CD14-positive monocyte (primary cell): ENCODE data around the gene CBY2. TPM values are rescaled to one million over a fixed set of nuclear protein-coding genes. Genes with fewer than 3 reads are reported as not detected.

Experiments
- DNase-seq, 3 donors: peaks; one replicate each; pipeline ENCODE4 v3.0.0-alpha.2; 2011 to 2022
- H2AFZ ChIP-seq: 2 replicates; pipeline ENCODE4 v1.6.0; 2012; ENCODE audit warnings: mild to moderate bottlenecking, low read depth, low read length, inconsistent platforms; ENCODE audit not compliant: insufficient read depth, poor library complexity, severe bottlenecking
- H3K27ac ChIP-seq, 2 donors: 1 replicate in 1 of 2; 2 replicates in 1 of 2; pipeline ENCODE4 v1.5.1; 2012 to 2013; ENCODE audit warnings: low read length in 2 of 2, control low read depth in 1 of 2, inconsistent platforms in 1 of 2, low read depth in 1 of 2, mild to moderate bottlenecking in 1 of 2
- H3K27me3 ChIP-seq, 2 donors: one replicate each; pipeline versions ENCODE4 v1.6.0 to v1.6.1; 2011 to 2013; ENCODE audit warnings: low read length in 2 of 2; ENCODE audit not compliant: control insufficient read depth in 2 of 2, insufficient read depth in 2 of 2
- H3K36me3 ChIP-seq, 2 donors: replicated peaks in 1 of 2; 1 replicate in 1 of 2; 2 replicates in 1 of 2; pipeline versions ENCODE4 v1.5.1 to v1.6.1; 2012 to 2013; ENCODE audit warnings: low read length in 2 of 2, control low read depth in 1 of 2, inconsistent platforms in 1 of 2, mild to moderate bottlenecking in 1 of 2; ENCODE audit not compliant: insufficient read depth in 2 of 2, control insufficient read depth in 1 of 2
- H3K4me1 ChIP-seq, 2 donors: 1 replicate in 1 of 2; 2 replicates in 1 of 2; pipeline versions ENCODE4 v1.5.1 to v1.6.1; 2012 to 2013; ENCODE audit warnings: low read length in 2 of 2, control low read depth in 1 of 2, inconsistent platforms in 1 of 2, mild to moderate bottlenecking in 1 of 2, moderate library complexity in 1 of 2; ENCODE audit not compliant: insufficient read depth in 2 of 2, control insufficient read depth in 1 of 2
- H3K4me2 ChIP-seq: replicated peaks from 2 replicates; pipeline ENCODE3; 2012; ENCODE audit warnings: low read length, moderate library complexity, mild to moderate bottlenecking; ENCODE audit not compliant: poor library complexity, severe bottlenecking; ENCODE audit errors: extremely low read depth
- H3K4me3 ChIP-seq, 3 experiments: fragments of 200-600 bp in 1 of 3; sonication (generic) in 1 of 3; replicated peaks in 1 of 3; 1 replicate in 2 of 3; 2 replicates in 1 of 3; pipeline ENCODE4 v1.5.1; 2011 to 2013; ENCODE audit warnings: low read length in 3 of 3, mild to moderate bottlenecking in 3 of 3, control low read depth in 2 of 3, low read depth in 2 of 3, inconsistent platforms in 1 of 3, moderate library complexity in 1 of 3
- H3K79me2 ChIP-seq: 2 replicates; pipeline ENCODE4 v1.6.0; 2012; ENCODE audit warnings: mild to moderate bottlenecking, control low read depth, inconsistent platforms, low read length, moderate library complexity; ENCODE audit not compliant: insufficient read depth
- H3K9ac ChIP-seq: 2 replicates; pipeline ENCODE4 v1.6.0; 2017; ENCODE audit warnings: low read length, mild to moderate bottlenecking; ENCODE audit not compliant: insufficient read depth, poor library complexity, severe bottlenecking
- H3K9me3 ChIP-seq, 2 donors: replicated peaks in 1 of 2; 1 replicate in 1 of 2; 2 replicates in 1 of 2; pipeline versions ENCODE4 v1.5.1 to v1.6.1; 2012 to 2013; ENCODE audit warnings: low read length in 2 of 2, control low read depth in 1 of 2; ENCODE audit not compliant: control insufficient read depth in 1 of 2, insufficient read depth in 1 of 2
- H4K20me1 ChIP-seq: 2 replicates; pipeline ENCODE4 v1.6.0; 2012; ENCODE audit warnings: mild to moderate bottlenecking, low read length, control low read depth, moderate library complexity; ENCODE audit not compliant: insufficient read depth
- H3K27ac Mint-ChIP-seq, 7 donors: one replicate each; pipeline ENCODE4 v1.8.0; 2020; ENCODE audit warnings: mild to moderate bottlenecking in 7 of 7, mixed read lengths in 7 of 7, moderate library complexity in 6 of 7, inconsistent platforms in 2 of 7
- H3K27me3 Mint-ChIP-seq, 3 donors: one replicate each; pipeline ENCODE4 v1.8.0; 2021 to 2022; ENCODE audit warnings: low read depth in 3 of 3, mild to moderate bottlenecking in 3 of 3, mixed read lengths in 3 of 3, moderate library complexity in 3 of 3, inconsistent platforms in 1 of 3
- H3K36me3 Mint-ChIP-seq, 2 donors: one replicate each; pipeline ENCODE4 v1.8.0; 2020; ENCODE audit warnings: mixed read lengths in 2 of 2, inconsistent platforms in 1 of 2, mild to moderate bottlenecking in 1 of 2
- H3K4me1 Mint-ChIP-seq: one replicate; pipeline ENCODE4 v1.8.0; 2020; ENCODE audit warnings: mild to moderate bottlenecking, mixed read lengths
- H3K4me3 Mint-ChIP-seq, 2 donors: one replicate each; pipeline ENCODE4 v1.8.0; 2020; ENCODE audit warnings: mild to moderate bottlenecking in 2 of 2, mixed read lengths in 2 of 2, moderate library complexity in 1 of 2
- H3K9me3 Mint-ChIP-seq, 7 donors: one replicate each; pipeline ENCODE4 v1.8.0; 2020 to 2022; ENCODE audit warnings: mixed read lengths in 7 of 7, mild to moderate bottlenecking in 6 of 7, moderate library complexity in 6 of 7, inconsistent platforms in 2 of 7
- CTCF ChIP-seq: fragments of 200-600 bp; IDR thresholded peaks from one replicate; pipeline ENCODE4 v1.8.0; 2022; ENCODE audit warnings: antibody characterized with exemption, mild to moderate bottlenecking
- WGBS: methylation state at CpG from one replicate; pipeline ENCODE4 v1.1.5; 2013; ENCODE audit warnings: missing lambda C conversion rate; ENCODE audit not compliant: insufficient coverage; 5-methylcytosine and 5-hydroxymethylcytosine counted together
- intact Hi-C, 2 donors: fragments of 100-400 bp; cut with micrococcal nuclease; formaldehyde crosslinking; loops; one replicate each; pipeline versions ENCODE4 v1.15.0 to v1.15.1; 2023
- polyA plus RNA-seq, 3 donors: library from polyadenylated mRNA; depleted of rRNA in 1 of 3; unstranded in 2 of 3; stranded (reverse) in 1 of 3; fragments of 300-500 nt in 2 of 3; fragments of >200 nt in 1 of 3; fragmentation: Illumina TruSeq in 2 of 3; gene quantifications; 1 replicate in 2 of 3; 2 replicates in 1 of 3; pipeline ENCODE4 v1.2.3, GENCODE V29; 2012 to 2021

The CBY2 gene
- polyA plus RNA-seq, 3 donors = not detected

DNA sequence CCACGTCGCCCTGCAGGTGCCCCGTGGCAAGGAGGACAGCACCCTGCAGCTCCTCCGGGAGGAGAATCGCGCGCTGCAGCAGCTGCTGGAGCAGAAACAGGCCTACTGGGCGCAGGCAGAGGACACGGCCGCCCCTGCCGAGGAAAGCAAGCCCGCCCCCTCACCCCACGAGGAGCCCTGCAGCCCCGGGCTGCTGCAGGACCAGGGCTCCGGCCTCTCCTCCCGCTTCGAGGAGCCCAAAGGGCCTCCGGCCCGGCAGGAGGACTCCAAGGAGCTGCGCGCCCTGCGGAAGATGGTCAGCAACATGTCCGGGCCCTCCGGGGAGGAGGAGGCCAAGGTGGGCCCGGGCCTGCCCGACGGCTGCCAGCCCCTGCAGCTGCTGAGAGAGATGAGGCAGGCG is 11.6 kb downstream of the CBY2 start:
- no peak overlapping the region for H3K27ac Mint-ChIP-seq
- 98% methylated on average over 28 of the region's 28 CpGs for whole genome bisulfite sequencing
- H3K36me3 Mint-ChIP-seq = no peaks in the 10 kb centered on the region
- Histone ChIP-seq H3K79me2 (no peaks in the 10 kb centered on the region), H3K4me3 (no peak overlapping the region), H2AFZ (no peak overlapping the region), H3K27me3 (no peaks in the 10 kb centered on the region), H4K20me1 (no peaks in the 10 kb centered on the region), H3K9me3 (peaks cover 0 to 9% of the 10 kb centered on the region in 2 donors), H3K4me1 (no peaks in the 10 kb centered on the region), H3K9ac (no peak overlapping the region), H3K27ac (no peak overlapping the region), H3K4me2 (no peak overlapping the region), H3K36me3 (no peaks in the 10 kb centered on the region)
- H3K9me3 Mint-ChIP-seq = peaks cover 0 to 7% (median 0%) of the 10 kb centered on the region in 7 donors
- no peak for DNase-seq
- TF ChIP-seq CTCF = no peak
- H3K4me1 Mint-ChIP-seq = no peaks in the 10 kb centered on the region
- peaks cover 0 to 3% (median 2%) of the 10 kb centered on the region in 3 donors for H3K27me3 Mint-ChIP-seq
- intact Hi-C loops = loop anchor here in 1 of 2 donors (10.0 kb wide), 2 partner anchors 89 to 199 kb away; no protein-coding TSS in a partner anchor
- H3K4me3 Mint-ChIP-seq = no peak overlapping the region

DNA sequence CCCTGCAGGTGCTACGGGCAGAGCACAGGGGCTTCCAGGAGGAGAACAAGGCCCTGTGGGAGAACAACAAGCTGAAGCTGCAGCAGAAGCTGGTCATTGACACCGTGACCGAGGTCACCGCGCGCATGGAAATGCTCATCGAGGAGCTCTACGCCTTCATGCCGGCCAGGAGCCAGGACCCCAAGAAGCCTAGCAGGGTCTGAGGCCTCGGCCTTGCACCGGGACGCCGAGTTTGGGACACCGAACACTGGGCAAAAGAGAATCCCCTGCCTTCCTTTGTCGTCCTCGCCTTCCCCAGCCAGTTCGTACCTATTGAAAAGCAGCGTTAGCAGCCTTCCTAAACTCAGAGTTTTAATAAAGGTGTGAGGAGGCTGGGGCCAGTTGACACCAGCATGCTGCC is 12.1 kb downstream of the CBY2 start:
- no peak overlapping the region for H3K4me2 ChIP-seq
- Mint-ChIP-seq H3K27me3 (peaks cover 0 to 2% (median 1%) of the 10 kb centered on the region in 3 donors), H3K4me1 (no peaks in the 10 kb centered on the region), H3K36me3 (no peaks in the 10 kb centered on the region), H3K4me3 (no peak overlapping the region), H3K27ac (no peak overlapping the region), H3K9me3 (peaks cover 0 to 7% (median 0%) of the 10 kb centered on the region in 7 donors)
- no peaks in the 10 kb centered on the region for H3K27me3 ChIP-seq
- no peaks in the 10 kb centered on the region for H3K4me1 ChIP-seq
- no peak for DNase-seq
- H3K9ac ChIP-seq = no peak overlapping the region
- H2AFZ ChIP-seq = no peak overlapping the region
- H3K27ac ChIP-seq = no peak overlapping the region
- peaks cover 0 to 9% of the 10 kb centered on the region in 2 donors for H3K9me3 ChIP-seq
- 98% methylated on average over 17 of the region's 18 CpGs for WGBS
- H4K20me1 ChIP-seq = no peaks in the 10 kb centered on the region
- no peak overlapping the region for H3K4me3 ChIP-seq
- TF ChIP-seq CTCF = no peak
- no peaks in the 10 kb centered on the region for H3K36me3 ChIP-seq
- intact Hi-C loops = loop anchor here in 1 of 2 donors (10.0 kb wide), 2 partner anchors 89 to 199 kb away; no protein-coding TSS in a partner anchor
- no peaks in the 10 kb centered on the region for H3K79me2 ChIP-seq
